HEK293T (cell line): ENCODE data around the gene SPACA6.

Experiments used
- ARNT ChIP-seq: fragments of 450-650 bp; IDR thresholded peaks from 2 replicates; pipeline ENCODE4 v1.6.1; 2017; ENCODE audit warnings: mild to moderate bottlenecking
- BHLHE40 ChIP-seq: fragments of 450-650 bp; IDR thresholded peaks from 2 replicates; pipeline ENCODE4 v1.6.1; 2016; ENCODE audit warnings: mild to moderate bottlenecking, moderate library complexity, borderline replicate concordance
- CTBP1 ChIP-seq: fragments of 450-650 bp; IDR thresholded peaks from 2 replicates; pipeline ENCODE4 v1.6.1; 2016; ENCODE audit warnings: borderline replicate concordance
- ELF4 ChIP-seq: fragments of 450-650 bp; IDR thresholded peaks from 2 replicates; pipeline ENCODE4 v1.6.1; 2017; ENCODE audit warnings: antibody characterized with exemption
- FOXA1 ChIP-seq: fragments of 450-650 bp; IDR thresholded peaks from 2 replicates; pipeline ENCODE4 v1.6.1; 2016; ENCODE audit warnings: mild to moderate bottlenecking
- FOXK2 ChIP-seq: fragments of 450-650 bp; IDR thresholded peaks from 2 replicates; pipeline ENCODE4 v1.6.1; 2016; ENCODE audit warnings: mild to moderate bottlenecking
- FOXM1 ChIP-seq: fragments of 450-650 bp; IDR thresholded peaks from 2 replicates; pipeline ENCODE4 v1.6.1; 2017; ENCODE audit warnings: mild to moderate bottlenecking, borderline replicate concordance
- HDGF ChIP-seq: fragments of 450-650 bp; IDR thresholded peaks from 2 replicates; pipeline ENCODE4 v1.6.1; 2017; ENCODE audit warnings: antibody characterized with exemption, borderline replicate concordance
- L3MBTL2 ChIP-seq: fragments of 450-650 bp; conservative IDR thresholded peaks from 2 replicates; pipeline ENCODE4 v1.6.1; 2016; ENCODE audit warnings: mild to moderate bottlenecking
- LEF1 ChIP-seq: fragments of 450-650 bp; IDR thresholded peaks from 2 replicates; pipeline ENCODE4 v1.6.1; 2017; ENCODE audit warnings: mild to moderate bottlenecking, borderline replicate concordance
- NFRKB ChIP-seq: fragments of 450-650 bp; IDR thresholded peaks from 2 replicates; pipeline ENCODE4 v1.6.1; 2016; ENCODE audit warnings: mild to moderate bottlenecking, moderate library complexity
- SP1 ChIP-seq: fragments of 450-650 bp; IDR thresholded peaks from 2 replicates; pipeline ENCODE4 v1.6.1; 2017
- SUZ12 ChIP-seq: fragments of 450-650 bp; IDR thresholded peaks from 2 replicates; pipeline ENCODE4 v1.6.1; 2016; ENCODE audit warnings: mild to moderate bottlenecking
- TF ChIP-seq, protein P1 (sequence below): fragments of 450-650 bp; IDR thresholded peaks from 2 replicates; pipeline ENCODE4 v1.6.1; 2016

DNA sequence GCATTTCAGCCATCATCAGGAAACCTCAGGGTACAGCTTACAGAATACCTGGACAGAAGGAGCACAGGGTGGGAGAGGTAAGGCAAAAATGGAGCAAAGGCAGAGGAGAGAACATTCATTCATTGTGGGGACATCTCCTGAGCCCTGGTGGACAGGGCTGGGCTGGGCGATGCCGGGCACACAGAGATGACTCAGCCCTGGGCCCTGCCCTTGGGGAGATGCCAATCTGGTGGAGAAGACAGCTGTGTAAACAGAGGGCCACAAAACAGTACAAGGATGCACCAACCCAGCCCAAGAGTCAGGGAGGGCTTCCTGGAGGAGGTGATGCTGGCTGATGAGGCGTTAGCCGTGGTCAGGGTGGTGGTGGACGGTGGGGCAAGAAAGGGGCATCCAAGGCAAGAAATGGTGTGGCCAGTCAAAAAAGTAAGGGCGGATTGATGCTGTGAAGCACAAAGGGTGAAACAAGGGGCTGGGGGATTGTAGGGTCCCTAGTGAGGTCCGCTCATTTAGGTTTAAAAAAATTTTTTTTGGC, 34.3 kb downstream of the SPACA6 start:
- TF ChIP-seq ELF4 (no peak), BHLHE40 (no peak), SUZ12 (no peak), FOXM1 (no peak), SP1 (no peak), FOXA1 (no peak), CTBP1 (no peak), FOXK2 (no peak), ARNT (no peak), LEF1 (no peak), L3MBTL2 (no peak), HDGF (no peak), NFRKB (no peak)
- TF ChIP-seq, protein P1, sequence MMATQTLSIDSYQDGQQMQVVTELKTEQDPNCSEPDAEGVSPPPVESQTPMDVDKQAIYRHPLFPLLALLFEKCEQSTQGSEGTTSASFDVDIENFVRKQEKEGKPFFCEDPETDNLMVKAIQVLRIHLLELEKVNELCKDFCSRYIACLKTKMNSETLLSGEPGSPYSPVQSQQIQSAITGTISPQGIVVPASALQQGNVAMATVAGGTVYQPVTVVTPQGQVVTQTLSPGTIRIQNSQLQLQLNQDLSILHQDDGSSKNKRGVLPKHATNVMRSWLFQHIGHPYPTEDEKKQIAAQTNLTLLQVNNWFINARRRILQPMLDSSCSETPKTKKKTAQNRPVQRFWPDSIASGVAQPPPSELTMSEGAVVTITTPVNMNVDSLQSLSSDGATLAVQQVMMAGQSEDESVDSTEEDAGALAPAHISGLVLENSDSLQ = no peak
